Esophagus squamous epithelium (tissue), 5 donors: ENCODE data around the gene GRK5. TPM values are rescaled to one million over a fixed set of nuclear protein-coding genes. Genes with fewer than 3 reads are reported as not detected.

ENCODE experiments used
- DNase-seq: peaks from one replicate; lab custom pipeline; 2025; lab: John Stamatoyannopoulos, UW
- H3K27ac ChIP-seq, 4 donors: fragments of 200-600 bp; sonication (generic); one replicate each; pipeline ENCODE4 v1.5.1; 2016 to 2019; ENCODE audit warnings: mild to moderate bottlenecking in 1 of 4
- H3K27me3 ChIP-seq, 4 donors: fragments of 200-600 bp; sonication (generic); 1 replicate in 3 of 4; 2 replicates in 1 of 4; pipeline versions ENCODE4 v1.5.1 to v1.6.0; 2017 to 2021; ENCODE audit warnings: antibody characterized with exemption in 1 of 4
- H3K36me3 ChIP-seq, 3 donors: fragments of 200-600 bp; sonication (generic); one replicate each; pipeline ENCODE4 v1.5.1; 2016 to 2019
- H3K4me1 ChIP-seq, 3 donors: fragments of 200-600 bp; sonication (generic); one replicate each; pipeline ENCODE4 v1.5.1; 2017 to 2019
- H3K4me3 ChIP-seq, 4 donors: fragments of 200-600 bp; sonication (generic); 1 replicate in 3 of 4; 2 replicates in 1 of 4; pipeline ENCODE4 v1.5.1; 2016 to 2019; ENCODE audit warnings: mild to moderate bottlenecking in 2 of 4, moderate library complexity in 1 of 4
- H3K9me3 ChIP-seq, 3 donors: fragments of 200-600 bp; sonication (generic); one replicate each; pipeline ENCODE4 v1.5.1; 2016 to 2019
- CTCF ChIP-seq, 6 experiments: fragments of 450-650 bp in 4 of 6; fragments of 200-600 bp in 2 of 6; sonication (generic) in 2 of 6; IDR thresholded peaks; one replicate each; pipeline ENCODE4 v1.5.1; 2016 to 2019; ENCODE audit warnings: antibody characterized with exemption in 6 of 6, mild to moderate bottlenecking in 4 of 6, moderate library complexity in 4 of 6
- POLR2A ChIP-seq, 4 donors: fragments of 450-650 bp; IDR thresholded peaks; one replicate each; pipeline ENCODE4 v1.6.1; 2017; ENCODE audit warnings: antibody characterized with exemption in 4 of 4, mild to moderate bottlenecking in 4 of 4, moderate library complexity in 3 of 4
- WGBS, 2 donors: methylation state at CpG; one replicate each; pipeline ENCODE4 v1.1.5; 2018; 5-methylcytosine and 5-hydroxymethylcytosine counted together
- intact Hi-C: fragments of 100-400 bp; cut with DNase I; formaldehyde crosslinking; loops from one replicate; pipeline ENCODE4 v1.15.0; 2022
- total RNA-seq, 4 donors: library from RNA; depleted of rRNA; stranded (reverse); fragments of >200 nt; gene quantifications; one replicate each; pipeline ENCODE4 v1.1.0, GENCODE V29; 2016
- donor health status: DM: yes; HTN: yes; CAD: no.

Gene GRK5
- total RNA-seq, 4 donors from 2014 or later, result 2.4 to 18.9 (median 6.3) TPM

- TF ChIP-seq CTCF (IDR thresholded peaks at IDR 0.05) (no peak), POLR2A (IDR thresholded peaks at IDR 0.05) (no peak)
- 62 to 71% methylated on average over 7 of the region's 7 CpGs for WGBS, 2 donors
Observed at GRCh38 chr10:119251315-119251708, 43.9 kb downstream of the GRK5 start.

DNA sequence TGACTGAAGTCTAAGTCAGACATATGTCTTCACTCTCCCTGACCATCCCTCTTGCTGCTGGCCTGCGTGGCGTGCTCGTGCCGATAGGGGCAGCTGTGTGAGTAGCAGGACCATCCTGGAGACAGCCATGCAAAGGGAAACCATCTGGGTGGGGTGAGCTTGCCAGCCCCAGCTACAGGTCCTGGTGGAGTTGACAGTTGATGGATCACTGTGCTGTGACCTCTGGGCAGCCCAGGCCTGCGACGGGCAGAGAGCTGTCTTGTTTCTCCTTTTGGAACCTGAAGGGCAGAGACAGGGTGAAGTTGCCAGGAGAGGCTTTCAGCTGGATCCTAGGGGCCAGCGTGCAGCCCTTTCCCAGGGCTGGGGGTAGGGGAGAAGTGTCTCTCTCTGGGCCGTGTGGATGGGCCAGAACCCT, 44.7 kb downstream of the GRK5 start:
- TF ChIP-seq CTCF (IDR thresholded peaks at IDR 0.05), result no peak
- TF ChIP-seq POLR2A (IDR thresholded peaks at IDR 0.05), result no peak
- Histone ChIP-seq H3K9me3 (no peaks in the 10 kb centered on the region), H3K27ac (peak overlapping the region; percentile 66 to 87 (median 84)), H3K4me3 (no peak overlapping the region), H3K4me1 (peaks cover 0 to 84% (median 54%) of the 10 kb centered on the region in 3 donors), H3K36me3 (no peaks in the 10 kb centered on the region), H3K27me3 (no peaks in the 10 kb centered on the region)
- WGBS, 2 donors, result 80 to 97% methylated on average over 1 to 4 of the region's 8 CpGs
- no peak for DNase-seq
- intact Hi-C loops, result no loop called here

More at GRCh38 chr10:119251315-119251708, 43.9 kb downstream of the GRK5 start:
- Histone ChIP-seq H3K36me3 (no peaks in the 10 kb centered on the region), H3K27ac (peak overlapping the region in 3 of 4 donors; percentile 81 to 87 (median 86)), H3K4me3 (no peak overlapping the region), H3K4me1 (peaks cover 0 to 92% (median 60%) of the 10 kb centered on the region in 3 donors), H3K27me3 (no peaks in the 10 kb centered on the region), H3K9me3 (no peaks in the 10 kb centered on the region)
- DNase-seq, result no peak
- intact Hi-C loops, result no loop called here

- no peaks in the 10 kb centered on the region for H3K9me3 ChIP-seq
- H3K4me3 ChIP-seq, result no peak overlapping the region
- TF ChIP-seq CTCF (IDR thresholded peaks at IDR 0.05) (no peak), POLR2A (IDR thresholded peaks at IDR 0.05) (no peak)
- DNase-seq, result no peak
- peaks cover 0 to 79% (median 54%) of the 10 kb centered on the region in 3 donors for H3K4me1 ChIP-seq
- intact Hi-C loops, result no loop called here
- H3K27me3 ChIP-seq, result no peaks in the 10 kb centered on the region
- 85 to 88% methylated on average over 5 to 10 of the region's 10 CpGs for WGBS, 2 donors
- no peaks in the 10 kb centered on the region for H3K36me3 ChIP-seq
- peak overlapping the region; percentile 66 to 87 (median 84) for H3K27ac ChIP-seq
Observed at GRCh38 chr10:119252470-119253151, 45.2 kb downstream of the GRK5 start.

GRCh38 chr10:119253433-119254174, 46.2 kb downstream of the GRK5 start:
- H3K4me1 ChIP-seq, result peaks cover 0 to 77% (median 51%) of the 10 kb centered on the region in 3 donors
- no peak overlapping the region for H3K4me3 ChIP-seq
- H3K27ac ChIP-seq, result peak overlapping the region; percentile 66 to 87 (median 84)
- WGBS, 2 donors, result 57 to 65% methylated on average over 9 to 15 of the region's 16 CpGs
- intact Hi-C loops, result no loop called here
- no peaks in the 10 kb centered on the region for H3K9me3 ChIP-seq
- TF ChIP-seq POLR2A (IDR thresholded peaks at IDR 0.05) (peak in 1 of 4 donors; percentile 20), CTCF (IDR thresholded peaks at IDR 0.05) (no peak)
- no peak for DNase-seq
- no peaks in the 10 kb centered on the region for H3K27me3 ChIP-seq
- no peaks in the 10 kb centered on the region for H3K36me3 ChIP-seq

GRCh38 chr10:119254335-119254734, 47.0 kb downstream of the GRK5 start:
- H3K4me3 ChIP-seq, result no peak overlapping the region
- H3K36me3 ChIP-seq, result no peaks in the 10 kb centered on the region

More at GRCh38 chr10:119254335-119254734, 47.0 kb downstream of the GRK5 start:
- TF ChIP-seq CTCF (IDR thresholded peaks at IDR 0.05), result no peak
- TF ChIP-seq POLR2A (IDR thresholded peaks at IDR 0.05), result no peak
- no peaks in the 10 kb centered on the region for H3K27me3 ChIP-seq
- intact Hi-C loops, result no loop called here
- H3K9me3 ChIP-seq, result no peaks in the 10 kb centered on the region
- peaks cover 0 to 75% (median 53%) of the 10 kb centered on the region in 3 donors for H3K4me1 ChIP-seq
- 46 to 63% methylated on average over 2 of the region's 3 CpGs for WGBS, 2 donors
- peak overlapping the region; percentile 66 to 87 (median 84) for H3K27ac ChIP-seq
- no peak for DNase-seq
